ENCODE data around the gene TMEM132C.

GRCh38 chr12:128747441-128747840, 480.5 kb downstream of the TMEM132C start:
- TF ChIP-seq SMC3 (IDR thresholded peaks at IDR 0.05) (no peak), CTCF (IDR thresholded peaks at IDR 0.05) (no peak), SREBF2 (IDR thresholded peaks at IDR 0.05) (no peak), POLR2A (IDR thresholded peaks at IDR 0.05; ENCODE audit: low read length) (no peak), BHLHE40 (IDR thresholded peaks at IDR 0.05; ENCODE audit: low read depth, low read length) (no peak), RAD21 (conservative IDR thresholded peaks at IDR 0.05 in 1 of 2, IDR thresholded peaks at IDR 0.05 in 1 of 2) (no peak)
